NCI-H1105 (cell line): ENCODE results near the gene HBD.

Source experiments
- DNase-seq: peaks from one replicate; lab custom pipeline; 2025; lab: John Stamatoyannopoulos, UW

HBD gene

DNA sequence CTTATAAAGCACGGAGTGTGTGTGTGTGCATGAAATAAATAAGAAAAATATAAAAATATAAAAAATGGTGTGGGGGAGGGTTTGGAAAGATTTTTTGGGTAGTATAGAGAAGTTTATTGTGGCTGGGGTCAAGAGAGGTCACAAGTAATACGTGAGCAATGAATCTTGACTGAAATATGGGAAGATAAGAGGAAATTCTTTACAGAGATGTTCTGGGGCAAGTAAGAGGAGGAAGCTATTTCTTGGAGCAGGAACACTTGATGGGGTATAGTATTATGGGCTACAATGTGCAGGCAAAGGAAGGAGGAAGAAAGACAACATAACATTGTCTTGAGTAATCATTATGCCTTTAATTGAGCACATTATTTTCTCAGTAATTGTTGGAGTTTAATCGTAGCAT, 2.1 kb downstream of the HBD start:
- no peak for DNase-seq

DNA sequence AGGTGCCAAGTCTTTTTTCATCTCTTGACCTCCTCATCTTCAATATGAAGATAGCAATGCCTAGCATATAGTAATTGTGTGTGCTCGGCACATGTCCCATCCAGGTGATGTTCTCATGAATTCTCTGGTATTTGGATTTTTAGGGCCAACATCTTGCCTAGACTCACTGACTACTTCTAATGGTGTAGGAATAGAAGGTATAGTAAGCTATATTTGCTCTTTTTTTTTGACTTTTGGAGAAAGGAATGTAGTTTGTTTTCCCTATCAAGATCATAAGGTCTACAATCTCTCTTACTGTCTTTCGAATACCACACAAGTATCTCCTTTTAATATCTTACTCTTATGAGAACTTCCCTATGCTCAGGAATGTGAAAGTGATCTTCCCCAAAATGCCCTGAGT, 3.2 kb downstream of the HBD start:
- DNase-seq = no peak

DNA sequence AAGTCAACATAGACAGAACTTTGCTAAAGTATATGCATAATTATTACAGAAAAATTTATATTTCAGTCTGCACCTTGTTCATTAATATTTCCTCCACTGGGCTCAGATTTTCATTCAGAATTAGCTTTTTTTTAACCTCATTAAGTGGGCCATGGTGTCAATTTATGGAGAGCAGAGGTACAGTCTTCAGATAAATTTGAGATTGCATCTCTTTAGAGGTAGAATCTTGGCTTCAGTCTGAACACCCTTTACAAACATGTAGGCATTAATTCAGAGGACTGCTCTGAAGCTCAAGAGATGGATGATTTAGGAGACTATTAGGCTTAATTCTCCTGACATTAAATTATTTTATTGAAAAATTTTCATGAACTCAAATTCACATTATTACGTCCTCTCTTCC, 4.0 kb downstream of the HBD start:
- DNase-seq = no peak

GRCh38 chr11:5229796-5230195, 4.5 kb downstream of the HBD start:
- no peak for DNase-seq

DNA sequence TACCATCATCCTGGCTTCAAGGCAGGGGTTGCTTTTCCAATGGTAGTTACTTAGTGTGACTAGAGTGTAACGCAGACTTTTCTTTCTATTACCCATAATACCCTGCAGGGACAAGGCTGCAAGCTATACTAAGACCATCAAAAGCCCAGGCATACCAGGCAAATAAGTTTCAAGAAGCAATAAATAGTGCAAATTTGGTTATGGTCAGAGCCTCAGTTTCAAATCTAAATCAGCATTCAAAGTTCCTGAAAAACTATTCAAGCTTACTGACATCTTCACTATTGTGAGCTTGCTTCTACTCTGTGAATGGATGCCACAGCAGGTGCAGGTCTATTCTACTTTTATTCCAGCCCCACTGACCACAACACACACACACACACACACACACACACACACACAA, 4.9 kb downstream of the HBD start:
- DNase-seq = no peak

DNA sequence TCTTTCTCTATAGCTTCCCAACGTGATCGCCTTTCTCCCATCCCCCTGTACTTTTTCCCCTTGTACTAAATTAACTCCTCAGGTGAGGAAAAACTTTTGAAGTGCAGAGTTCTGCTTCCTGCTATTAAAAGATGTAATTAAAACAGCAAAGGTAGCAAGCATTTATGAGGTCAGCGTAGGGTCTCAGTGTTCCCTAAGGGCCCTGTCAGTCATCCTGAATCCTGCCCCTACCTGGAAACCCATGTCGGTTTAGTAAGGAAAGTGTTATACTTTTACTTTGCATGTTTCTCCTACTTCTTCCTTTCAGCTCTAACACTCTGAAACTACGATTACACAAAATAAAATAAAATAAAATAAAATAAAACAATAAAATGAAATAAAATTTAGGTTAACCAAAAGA, 6.2 kb downstream of the HBD start:
- DNase-seq = no peak

- no peak for DNase-seq
These were observed 6.6 kb downstream of the HBD start for GRCh38 chr11:5227681-5228080.

DNA sequence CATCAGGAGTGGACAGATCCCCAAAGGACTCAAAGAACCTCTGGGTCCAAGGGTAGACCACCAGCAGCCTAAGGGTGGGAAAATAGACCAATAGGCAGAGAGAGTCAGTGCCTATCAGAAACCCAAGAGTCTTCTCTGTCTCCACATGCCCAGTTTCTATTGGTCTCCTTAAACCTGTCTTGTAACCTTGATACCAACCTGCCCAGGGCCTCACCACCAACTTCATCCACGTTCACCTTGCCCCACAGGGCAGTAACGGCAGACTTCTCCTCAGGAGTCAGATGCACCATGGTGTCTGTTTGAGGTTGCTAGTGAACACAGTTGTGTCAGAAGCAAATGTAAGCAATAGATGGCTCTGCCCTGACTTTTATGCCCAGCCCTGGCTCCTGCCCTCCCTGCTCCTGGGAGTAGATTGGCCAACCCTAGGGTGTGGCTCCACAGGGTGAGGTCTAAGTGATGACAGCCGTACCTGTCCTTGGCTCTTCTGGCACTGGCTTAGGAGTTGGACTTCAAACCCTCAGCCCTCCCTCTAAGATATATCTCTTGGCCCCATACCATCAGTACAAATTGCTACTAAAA, 7.5 kb downstream of the HBD start, which contains the start of gene HBB:
Gene HBB (minus strand): TSS at position 340 of the 579 bp plus-strand sequence. CDS start 50 bp downstream, at position 290.
- no peak for DNase-seq

GRCh38 chr11:5225480-5225871, 8.8 kb downstream of the HBD start:
- no peak for DNase-seq

- DNase-seq = no peak
These were observed 9.5 kb downstream of the HBD start for GRCh38 chr11:5224538-5225479.

DNA sequence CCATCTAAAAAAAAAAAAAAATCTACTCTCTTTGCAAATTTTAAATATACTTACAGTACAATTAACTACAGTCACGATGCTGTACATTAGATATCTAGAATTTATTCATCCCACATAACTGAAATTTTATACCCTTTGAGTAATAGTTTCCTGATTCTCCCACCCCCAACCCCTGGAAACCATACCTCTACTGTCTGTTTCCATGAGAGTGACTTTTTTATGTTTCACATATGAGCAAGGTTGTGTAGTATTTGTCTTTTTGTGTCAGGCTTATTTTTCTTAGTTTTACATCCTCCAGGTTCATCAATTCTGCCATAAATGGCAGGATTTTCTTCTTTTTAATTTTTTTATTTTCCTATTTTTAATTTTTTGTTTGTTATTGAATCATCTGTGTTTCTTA, 10.6 kb downstream of the HBD start:
- DNase-seq = no peak

GRCh38 chr11:5223146-5223545, 11.1 kb downstream of the HBD start:
- DNase-seq = no peak

DNA sequence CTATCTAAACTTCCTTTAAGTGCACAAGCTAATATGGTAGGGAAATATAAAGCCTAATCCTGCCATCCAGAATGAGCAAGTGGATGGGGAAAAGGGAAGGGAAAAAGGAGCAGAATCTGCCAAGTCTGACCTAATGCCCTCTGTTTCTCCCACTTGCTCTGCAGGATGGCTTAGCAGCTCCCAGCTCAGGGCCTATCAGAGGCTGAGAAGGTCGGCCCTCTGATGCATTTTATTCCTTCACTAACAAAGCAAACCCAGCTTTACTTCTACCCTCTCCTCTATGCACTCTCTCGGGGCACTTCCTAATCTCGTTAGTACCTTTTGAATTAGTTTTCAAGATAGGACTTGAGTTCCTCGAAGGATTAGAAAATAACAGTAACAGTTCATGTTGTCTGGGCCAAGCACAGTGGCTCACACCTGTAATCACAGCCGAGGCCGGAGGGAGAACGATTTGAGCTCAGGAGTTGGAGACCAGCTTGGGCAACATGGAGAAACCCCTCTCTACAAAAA, 23.9 kb downstream of the HBD start:
- DNase-seq = no peak

DNA sequence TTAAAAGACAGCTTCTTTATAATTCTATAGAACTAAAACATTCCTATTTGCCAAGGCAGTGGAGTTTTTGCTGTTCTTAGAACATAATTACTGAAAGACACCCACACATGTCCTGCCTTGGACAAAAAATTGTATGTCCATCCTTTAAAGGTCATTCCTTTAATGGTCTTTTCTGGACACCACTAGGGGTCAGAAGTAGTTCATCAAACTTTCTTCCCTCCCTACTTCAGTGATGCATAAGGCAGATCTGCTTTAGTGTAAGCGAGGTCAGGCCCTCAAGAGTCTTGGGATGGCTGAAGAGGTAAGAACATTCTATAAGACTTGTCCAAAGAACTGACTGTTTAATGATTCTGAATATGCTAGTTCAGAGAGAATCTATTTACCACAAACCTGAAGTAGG, 29.5 kb downstream of the HBD start:
- DNase-seq = peak; percentile 22

GRCh38 chr11:5203366-5203765, 30.9 kb downstream of the HBD start:
- DNase-seq = no peak

DNA sequence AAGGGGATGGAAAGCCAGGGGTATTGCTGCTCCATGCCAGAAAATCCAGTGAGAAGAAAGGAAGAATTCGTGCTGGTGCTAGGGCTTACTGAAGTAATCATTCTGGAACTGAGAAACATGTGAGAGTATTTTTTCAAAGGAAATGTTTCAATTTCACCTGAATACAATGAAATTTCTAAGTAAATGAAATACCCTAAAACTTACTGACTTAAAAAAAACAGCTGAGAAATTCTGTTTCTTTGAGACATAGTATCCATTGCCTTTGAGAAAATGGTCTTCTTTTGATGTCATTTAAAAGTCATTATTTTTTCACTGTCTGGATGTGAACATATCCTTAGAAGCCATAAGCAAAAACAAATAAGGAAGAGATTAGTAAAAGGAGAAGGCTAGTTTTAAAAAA, 33.7 kb downstream of the HBD start, which contains the start of gene OR51V1:
Gene OR51V1 (minus strand): TSS at position 101 of the 400 bp plus-strand sequence. CDS start 0 bp downstream, at position 101.
- no peak for DNase-seq

GRCh38 chr11:5198285-5198684, 36.0 kb downstream of the HBD start:
- DNase-seq = no peak

DNA sequence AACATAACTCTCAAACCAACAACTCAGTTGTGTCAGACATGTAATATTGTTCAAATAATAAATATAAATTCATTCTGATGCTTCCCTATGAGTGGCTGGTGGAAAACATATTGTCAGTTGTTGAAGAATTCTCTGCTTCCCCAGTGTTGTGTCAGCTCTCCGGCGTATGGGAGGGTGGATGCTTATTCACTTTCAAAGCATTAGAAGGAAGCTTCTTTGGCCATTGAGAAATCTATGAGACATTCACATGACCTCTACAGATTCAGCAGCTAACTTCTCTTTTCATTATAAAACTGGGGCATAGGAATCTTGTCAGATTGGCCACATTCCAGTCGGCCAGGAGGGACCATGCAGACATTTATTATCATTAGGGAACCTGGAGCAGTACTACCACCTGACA, 36.7 kb downstream of the HBD start:
- DNase-seq = no peak

DNA sequence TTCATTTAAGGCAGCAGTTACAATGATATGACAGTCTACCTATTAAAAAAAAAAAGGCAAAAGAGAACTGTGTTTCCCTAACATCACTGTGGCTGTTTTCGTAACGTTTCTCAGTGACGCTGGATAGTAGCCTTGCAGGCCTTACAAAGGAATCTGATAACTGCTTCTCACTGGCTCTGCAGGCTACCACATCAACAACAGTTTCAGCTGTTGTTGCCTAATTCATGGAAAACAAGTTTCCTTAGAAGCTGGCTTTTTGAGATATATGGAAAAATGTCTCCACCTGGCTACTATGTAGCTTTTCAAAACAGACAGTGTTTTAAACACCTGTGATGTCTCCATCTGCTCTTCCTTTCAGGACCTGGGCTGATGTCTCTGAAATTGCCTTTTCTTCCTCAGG, 37.6 kb downstream of the HBD start:
- no peak for DNase-seq

DNA sequence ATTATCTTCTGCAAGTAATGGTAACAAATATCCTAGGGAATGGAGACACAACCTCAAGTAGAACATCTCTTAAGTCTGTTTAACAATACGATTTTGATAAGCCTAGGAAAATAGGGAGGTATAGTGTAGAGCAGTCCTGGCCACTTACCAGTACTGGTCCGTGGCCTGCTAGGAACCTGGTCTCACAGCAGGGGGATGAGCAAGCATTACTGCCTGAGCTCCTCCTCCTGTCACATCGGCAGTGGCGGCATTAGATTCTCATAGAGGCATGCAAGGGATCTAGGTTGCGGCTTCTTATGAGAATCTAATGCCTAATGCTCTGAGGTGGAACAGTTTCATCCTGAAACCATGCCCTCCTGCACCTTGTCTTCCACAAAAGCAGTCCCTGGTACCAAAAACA, 38.2 kb downstream of the HBD start:
- DNase-seq = no peak

- DNase-seq = no peak
These were observed 41.5 kb downstream of the HBD start for GRCh38 chr11:5192738-5193137.

- DNase-seq = no peak
These were observed 46.1 kb downstream of the HBD start for GRCh38 chr11:5188201-5188600.
